Ovary (tissue), 3 donors: ENCODE measurements around the gene MBP.

Experiments used
- EP300 ChIP-seq: sonication (generic); formaldehyde crosslinking; IDR thresholded peaks from one replicate; pipeline ENCODE4 v1.6.1; 2017; ENCODE audit warnings: antibody characterized with exemption
- POLR2A ChIP-seq: fragments of 450-650 bp; IDR thresholded peaks from one replicate; pipeline ENCODE4 v1.6.1; 2017; ENCODE audit warnings: antibody characterized with exemption, mild to moderate bottlenecking, moderate library complexity
- TF ChIP-seq, protein P1 (sequence below), 3 donors: fragments of 450-650 bp in 2 of 3; fragments of 200-600 bp in 1 of 3; IDR thresholded peaks; one replicate each; pipeline versions ENCODE4 v1.5.1 to v1.8.0; 2016 to 2022; ENCODE audit warnings: antibody characterized with exemption in 3 of 3, mild to moderate bottlenecking in 1 of 3
- donor health status: DM: no; HTN: no; CAD: no.

- TF ChIP-seq, protein P1, sequence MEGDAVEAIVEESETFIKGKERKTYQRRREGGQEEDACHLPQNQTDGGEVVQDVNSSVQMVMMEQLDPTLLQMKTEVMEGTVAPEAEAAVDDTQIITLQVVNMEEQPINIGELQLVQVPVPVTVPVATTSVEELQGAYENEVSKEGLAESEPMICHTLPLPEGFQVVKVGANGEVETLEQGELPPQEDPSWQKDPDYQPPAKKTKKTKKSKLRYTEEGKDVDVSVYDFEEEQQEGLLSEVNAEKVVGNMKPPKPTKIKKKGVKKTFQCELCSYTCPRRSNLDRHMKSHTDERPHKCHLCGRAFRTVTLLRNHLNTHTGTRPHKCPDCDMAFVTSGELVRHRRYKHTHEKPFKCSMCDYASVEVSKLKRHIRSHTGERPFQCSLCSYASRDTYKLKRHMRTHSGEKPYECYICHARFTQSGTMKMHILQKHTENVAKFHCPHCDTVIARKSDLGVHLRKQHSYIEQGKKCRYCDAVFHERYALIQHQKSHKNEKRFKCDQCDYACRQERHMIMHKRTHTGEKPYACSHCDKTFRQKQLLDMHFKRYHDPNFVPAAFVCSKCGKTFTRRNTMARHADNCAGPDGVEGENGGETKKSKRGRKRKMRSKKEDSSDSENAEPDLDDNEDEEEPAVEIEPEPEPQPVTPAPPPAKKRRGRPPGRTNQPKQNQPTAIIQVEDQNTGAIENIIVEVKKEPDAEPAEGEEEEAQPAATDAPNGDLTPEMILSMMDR (IDR thresholded peaks at IDR 0.05): no peak
- TF ChIP-seq POLR2A: no peak
- no peak for TF ChIP-seq EP300
Measured at GRCh38 chr18:77135339-77136075, 2.9 kb upstream of the MBP start.
